Endothelial cell of umbilical vein (primary cell): ENCODE data around the gene PGAM2. TPM values are rescaled to one million over a fixed set of nuclear protein-coding genes. Genes with fewer than 3 reads are reported as not detected.
A peak's percentile ranks its signal among the peaks of the same experiment; 100 is the strongest.

Source experiments
- BruUV-seq: library from RNA; stranded (reverse); fragments of 400-500 nt; replicated peaks from 2 replicates; lab custom pipeline; 2021; lab: Mats Ljungman, UMichigan
- CTCF ChIA-PET: fragments of 300-600, 350-600 bp; sonication (Branson Sonifier 250); formaldehyde crosslinking; loops from one replicate; lab custom pipeline; 2021; ENCODE audit warnings: antibody characterized with exemption, inconsistent platforms; lab: Charles Lee
- POLR2A ChIA-PET: fragments of 300-600, 350-600 bp; sonication (Branson Sonifier 250); formaldehyde crosslinking; loops from one replicate; lab custom pipeline; 2021; ENCODE audit warnings: antibody characterized with exemption, inconsistent platforms; lab: Charles Lee
- DNase-seq: peaks from one replicate; pipeline ENCODE4 v3.0.0-alpha.2; 2011; ENCODE audit warnings: low read depth, low spot score
- FAIRE-seq: peaks from 2 replicates; lab custom pipeline; 2011; peaks lifted over from hg19 to GRCh38; lab: Jason Lieb, UNC
- H2AFZ ChIP-seq: 2 replicates; pipeline ENCODE4 v1.6.0; 2012; ENCODE audit warnings: low read depth, low read length, control low read depth, inconsistent platforms
- H3K27ac ChIP-seq: 2 replicates; pipeline ENCODE4 v1.5.1; 2011; ENCODE audit warnings: low read depth, mild to moderate bottlenecking, control low read depth, low read length, moderate library complexity; ENCODE audit not compliant: insufficient read depth
- H3K27me3 ChIP-seq, 2 experiments: 2 replicates each; pipeline versions ENCODE4 v1.6.0 to v1.6.1; 2011; ENCODE audit warnings: low read length in 2 of 2, mixed read lengths in 1 of 2; ENCODE audit not compliant: control insufficient read depth in 2 of 2, insufficient read depth in 2 of 2
- H3K36me3 ChIP-seq, 2 experiments: 2 replicates in 1 of 2; 3 replicates in 1 of 2; pipeline ENCODE4 v1.5.1; 2011; ENCODE audit warnings: low read length in 2 of 2, mild to moderate bottlenecking in 1 of 2, moderate library complexity in 1 of 2; ENCODE audit not compliant: control insufficient read depth in 2 of 2, insufficient read depth in 2 of 2; ENCODE audit errors: extremely low read depth in 1 of 2
- H3K4me1 ChIP-seq: 3 replicates; pipeline ENCODE4 v1.5.1; 2011; ENCODE audit warnings: mild to moderate bottlenecking, low read length; ENCODE audit not compliant: control insufficient read depth, insufficient read depth; ENCODE audit errors: extremely low read depth
- H3K4me2 ChIP-seq: 2 replicates; pipeline ENCODE4 v1.6.1; 2011; ENCODE audit warnings: low read length, control low read depth, mixed read lengths; ENCODE audit not compliant: insufficient read depth
- H3K4me3 ChIP-seq, 3 experiments: fragments of 200-600 bp in 1 of 3; sonication (generic), shearing (Covaris generic) in 1 of 3; replicated peaks in 1 of 3; 2 replicates each; pipeline ENCODE4 v1.5.1; 2011 to 2016; ENCODE audit warnings: control low read depth in 3 of 3, low read length in 3 of 3, mild to moderate bottlenecking in 2 of 3, inconsistent platforms in 1 of 3, low read depth in 1 of 3, moderate library complexity in 1 of 3; ENCODE audit not compliant: insufficient read depth in 1 of 3
- H3K79me2 ChIP-seq: 2 replicates; pipeline ENCODE4 v1.6.0; 2012; ENCODE audit warnings: low read length, inconsistent platforms; ENCODE audit not compliant: control insufficient read depth, insufficient read depth
- H3K9ac ChIP-seq: replicated peaks from 2 replicates; pipeline ENCODE3; 2011; ENCODE audit warnings: low read length, control low read depth; ENCODE audit not compliant: insufficient read depth; ENCODE audit errors: extremely low read depth
- H3K9me1 ChIP-seq: replicated peaks from 3 replicates; pipeline ENCODE4 v1.6.0; 2011; ENCODE audit warnings: mild to moderate bottlenecking, low read length; ENCODE audit not compliant: control insufficient read depth, insufficient read depth; ENCODE audit errors: extremely low read depth
- H3K9me3 ChIP-seq: replicated peaks from 2 replicates; pipeline ENCODE4 v1.5.1; 2012; ENCODE audit warnings: low read length, inconsistent platforms; ENCODE audit not compliant: control insufficient read depth, insufficient read depth
- H4K20me1 ChIP-seq: replicated peaks from 2 replicates; pipeline ENCODE3; 2011; ENCODE audit warnings: mild to moderate bottlenecking, low read length; ENCODE audit not compliant: control insufficient read depth, insufficient read depth; ENCODE audit errors: extremely low read depth
- CTCF ChIP-seq, 2 donors: IDR thresholded peaks; 1 replicate in 1 of 2; 2 replicates in 1 of 2; pipeline ENCODE4 v1.5.1; 2011; ENCODE audit warnings: low read length in 2 of 2, mild to moderate bottlenecking in 2 of 2, moderate library complexity in 2 of 2, control low read depth in 1 of 2, inconsistent platforms in 1 of 2, low read depth in 1 of 2; ENCODE audit not compliant: insufficient read depth in 1 of 2; ENCODE audit errors: extremely low read depth in 1 of 2
- EZH2 ChIP-seq: IDR thresholded peaks from 2 replicates; pipeline ENCODE4 v1.6.1; 2012; ENCODE audit warnings: borderline replicate concordance, low read depth, mild to moderate bottlenecking, moderate library complexity, low read length, inconsistent platforms; ENCODE audit not compliant: severe bottlenecking
- FOS ChIP-seq: IDR thresholded peaks from 2 replicates; pipeline ENCODE4 v1.6.1; 2011; ENCODE audit warnings: mild to moderate bottlenecking, low read length, moderate library complexity, borderline replicate concordance; ENCODE audit not compliant: insufficient read depth
- GATA2 ChIP-seq: IDR thresholded peaks from 2 replicates; pipeline ENCODE4 v1.7.0; 2011; ENCODE audit warnings: low read depth, mild to moderate bottlenecking, moderate library complexity, mixed read lengths, low read length; ENCODE audit not compliant: insufficient read length, insufficient read depth
- POLR2A ChIP-seq: IDR thresholded peaks from 2 replicates; pipeline ENCODE4 v1.6.1; 2012; ENCODE audit warnings: low read depth, mild to moderate bottlenecking, control low read depth, low read length
- dilution Hi-C: fragments of 300-500 bp; cut with MboI; formaldehyde crosslinking; loops from one replicate; pipeline ENCODE4 v1.15.0; 2019; ENCODE audit warnings: low sequenced_read_pairs; ENCODE audit not compliant: extremely low pct_ligation_motif_present
- intact Hi-C: fragments of 100-400 bp; cut with micrococcal nuclease; formaldehyde crosslinking; loops from one replicate; pipeline ENCODE4 v1.10.0; 2022
- polyA plus RNA-seq, 4 experiments: library from polyadenylated mRNA; depleted of rRNA in 3 of 4; stranded (reverse) in 3 of 4; unstranded in 1 of 4; fragments of >200 nt; gene quantifications; 2 replicates each; pipeline versions ENCODE4 v1.2.1 to v1.2.3, GENCODE V29; 2011 to 2012; ENCODE audit warnings: missing spikeins in 1 of 4
- total RNA-seq: library from RNA; stranded (reverse); gene quantifications from 2 replicates; pipeline ENCODE4 v1.2.3, GENCODE V29; 2021

PGAM2 gene
- total and polyA plus RNA-seq, 2 donors (not counting 3 experiments of a cell fraction or from before 2014, with no cell fraction given) = 0.19 TPM; not detected in 1

DNA sequence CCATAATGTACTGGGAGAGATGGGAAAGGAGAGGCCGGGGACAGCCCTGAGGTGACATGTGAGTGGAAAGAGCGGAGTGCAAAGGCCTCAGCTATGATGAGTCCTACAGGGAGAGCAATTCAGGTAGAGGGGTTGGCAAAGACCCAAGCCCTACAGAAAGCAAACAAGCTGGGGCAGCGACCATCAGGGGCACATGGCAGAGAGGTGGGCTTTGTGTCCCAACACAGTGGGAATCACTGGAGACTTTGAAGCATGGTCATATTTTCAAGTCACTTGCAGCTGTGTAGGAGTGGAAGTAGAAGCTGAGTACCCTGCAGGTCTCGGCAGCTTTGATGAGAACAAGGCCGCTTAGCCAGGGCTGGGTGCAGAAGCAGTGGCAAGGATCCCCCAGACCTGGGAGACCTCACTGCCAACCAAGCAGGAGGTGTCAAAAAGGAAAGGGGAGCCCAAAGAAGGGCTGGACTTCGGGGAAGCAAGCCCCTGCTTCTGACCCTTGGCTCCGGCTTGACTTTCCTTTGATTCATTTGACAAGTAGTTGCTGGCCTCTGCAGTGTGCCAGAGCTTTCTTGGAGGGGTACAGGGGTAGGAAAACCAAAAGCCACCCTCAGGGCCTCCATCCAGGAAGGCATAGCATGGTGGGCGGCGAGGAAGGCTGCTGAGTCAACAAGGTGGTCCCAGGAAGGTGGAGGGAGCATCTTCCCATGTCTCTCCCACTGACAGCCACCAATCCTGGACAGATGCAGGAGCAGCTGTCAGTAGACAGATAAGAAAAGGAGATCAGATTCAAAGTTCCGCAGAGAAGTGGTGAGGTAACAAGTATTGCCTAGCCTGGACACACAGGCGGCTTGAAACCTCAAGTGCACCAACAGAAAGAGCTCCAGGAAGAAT lies 1.9 kb upstream of the PGAM2 start:
- Histone ChIP-seq H3K27me3 (peaks cover 2 to 13% of the 10 kb centered on the region in 2 experiments), H3K27ac (no peak overlapping the region), H2AFZ (no peak overlapping the region), H4K20me1 (no peaks in the 10 kb centered on the region), H3K79me2 (no peaks in the 10 kb centered on the region), H3K4me1 (peaks cover 3% of the 10 kb centered on the region), H3K4me2 (no peak overlapping the region), H3K36me3 (no peaks in the 10 kb centered on the region), H3K9ac (no peak overlapping the region), H3K9me1 (no peaks in the 10 kb centered on the region), H3K4me3 (no peak overlapping the region), H3K9me3 (no peaks in the 10 kb centered on the region)
- no peak for DNase-seq
- FAIRE-seq = no peak
- dilution Hi-C loops = no loop called here
- intact Hi-C loops = no loop called here
- POLR2A ChIA-PET = interaction anchor here (0.5 kb wide), 1 partner anchor 400 kb away, joined by 5 read pairs; no protein-coding TSS in a partner anchor
- BruUV-seq = no TSS peak
- TF ChIP-seq POLR2A = peak; percentile 11
- TF ChIP-seq FOS = no peak
- no peak for TF ChIP-seq GATA2
- TF ChIP-seq EZH2 = no peak
- CTCF ChIA-PET = interaction anchor here (0.8 to 2.6 kb wide), 4 partner anchors 20 to 129 kb away, joined by 3 to 7 read pairs (median 3); no protein-coding TSS in a partner anchor

DNA sequence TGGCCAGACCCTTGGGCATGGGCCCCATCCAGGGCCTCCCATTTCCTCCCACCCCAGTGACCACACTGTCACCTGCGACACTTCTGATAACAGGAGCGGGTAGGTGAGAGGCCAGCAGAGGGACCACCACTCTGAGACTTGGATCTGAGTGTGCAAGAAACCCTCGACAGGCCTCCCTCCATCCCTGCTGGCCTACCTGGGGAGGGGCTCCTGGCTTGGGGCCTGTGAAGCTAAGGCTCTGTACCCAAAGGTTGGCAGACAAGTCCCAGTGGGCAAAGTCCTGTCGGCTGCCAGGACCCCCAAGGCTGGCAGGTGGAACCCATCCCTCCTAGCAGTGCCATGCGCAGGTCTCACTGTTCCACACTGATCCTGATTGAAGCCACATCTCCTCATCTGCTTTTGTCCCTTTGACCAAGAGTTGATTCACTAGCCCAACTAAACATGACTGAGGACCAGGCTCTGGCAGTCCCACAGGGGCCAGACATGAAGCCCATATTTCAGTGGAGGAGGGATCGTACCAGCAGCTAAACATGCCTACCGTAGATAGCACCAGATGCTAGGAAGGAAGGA lies 1.2 kb upstream of the PGAM2 start:
- Histone ChIP-seq H3K27ac (no peak overlapping the region), H3K4me1 (no peaks in the 10 kb centered on the region), H3K9me3 (no peaks in the 10 kb centered on the region), H3K9me1 (no peaks in the 10 kb centered on the region), H3K9ac (no peak overlapping the region), H3K79me2 (no peaks in the 10 kb centered on the region), H3K4me3 (no peak overlapping the region), H3K27me3 (peaks cover 2 to 13% of the 10 kb centered on the region in 2 experiments), H2AFZ (no peak overlapping the region), H3K4me2 (no peak overlapping the region), H3K36me3 (peaks cover 0 to 2% of the 10 kb centered on the region in 2 experiments), H4K20me1 (no peaks in the 10 kb centered on the region)
- no TSS peak for BruUV-seq
- FAIRE-seq (no peak), DNase-seq (no peak)
- intact Hi-C loops = no loop called here
- ChIA-PET CTCF (interaction anchor here (1.0 to 2.6 kb wide), 4 partner anchors 17 to 130 kb away, joined by 3 to 7 read pairs (median 3); no protein-coding TSS in a partner anchor), POLR2A (no interaction called here)
- dilution Hi-C loops = no loop called here
- TF ChIP-seq CTCF (IDR thresholded peaks at IDR 0.05; ENCODE audit: extremely low read depth in 1 of 2, insufficient read depth in 1 of 2, low read depth in 1 of 2, low read length in 2 of 2) = no peak
